NT2/D1 (cell line): ENCODE measurements around the gene WRAP73.

Source experiments
- DNase-seq: peaks from one replicate; pipeline ENCODE4 v3.0.0-alpha.2; 2011; ENCODE audit warnings: low read depth, low spot score
- H3K27me3 ChIP-seq: 2 replicates; pipeline ENCODE4 v1.6.0; 2011; ENCODE audit warnings: mild to moderate bottlenecking; ENCODE audit not compliant: insufficient read length, insufficient read depth
- H3K36me3 ChIP-seq: 2 replicates; pipeline ENCODE4 v1.6.1; 2011; ENCODE audit warnings: mild to moderate bottlenecking, low read length, mixed read lengths; ENCODE audit not compliant: insufficient read depth, insufficient read length
- H3K4me1 ChIP-seq: 2 replicates; pipeline ENCODE4 v1.5.1; 2011; ENCODE audit not compliant: insufficient read depth, insufficient read length
- H3K4me3 ChIP-seq: 2 replicates; pipeline ENCODE4 v1.5.1; 2011; ENCODE audit warnings: low read depth; ENCODE audit not compliant: insufficient read length
- H3K9ac ChIP-seq: 2 replicates; pipeline ENCODE4 v1.6.0; 2011; ENCODE audit warnings: low read depth; ENCODE audit not compliant: insufficient read length
- H3K9me3 ChIP-seq: 2 replicates; pipeline ENCODE4 v1.5.1; 2011; ENCODE audit warnings: mild to moderate bottlenecking, low read length; ENCODE audit not compliant: insufficient read depth
- SUZ12 ChIP-seq: IDR thresholded peaks from 2 replicates; pipeline ENCODE4 v1.6.1; 2011; ENCODE audit not compliant: insufficient read length, insufficient read depth; ENCODE audit errors: extremely low read depth
- YY1 ChIP-seq: IDR thresholded peaks from 2 replicates; pipeline ENCODE4 v1.6.1; 2011; ENCODE audit not compliant: insufficient read length, insufficient read depth
- ZNF274 ChIP-seq: IDR thresholded peaks from 2 replicates; pipeline ENCODE4 v1.6.1; 2011; ENCODE audit warnings: mild to moderate bottlenecking, low read depth, low read length

The WRAP73 gene

GRCh38 chr1:3631320-3632260, 18.3 kb downstream of the WRAP73 start:
- TF ChIP-seq ZNF274 (no peak), YY1 (no peak), SUZ12 (no peak)
- Histone ChIP-seq H3K36me3 (peaks cover 75% of the 10 kb centered on the region), H3K9me3 (no peaks in the 10 kb centered on the region), H3K27me3 (no peaks in the 10 kb centered on the region), H3K4me3 (peak overlapping the region; percentile 4), H3K9ac (peak overlapping the region; percentile 72), H3K4me1 (peaks cover 22% of the 10 kb centered on the region)
- DNase-seq, result peak; percentile 63

GRCh38 chr1:3630914-3631313, 19.0 kb downstream of the WRAP73 start:
- H3K9me3 ChIP-seq, result no peaks in the 10 kb centered on the region
- TF ChIP-seq SUZ12, result no peak
- TF ChIP-seq ZNF274, result no peak
- TF ChIP-seq YY1, result no peak
- no peak for DNase-seq
- no peak overlapping the region for H3K4me3 ChIP-seq
- peaks cover 71% of the 10 kb centered on the region for H3K36me3 ChIP-seq
- peaks cover 22% of the 10 kb centered on the region for H3K4me1 ChIP-seq
- H3K27me3 ChIP-seq, result no peaks in the 10 kb centered on the region
- H3K9ac ChIP-seq, result peak overlapping the region; percentile 70

GRCh38 chr1:3630161-3630611, 19.7 kb downstream of the WRAP73 start:
- H3K36me3 ChIP-seq, result peaks cover 66% of the 10 kb centered on the region
- peaks cover 22% of the 10 kb centered on the region for H3K4me1 ChIP-seq
- no peak for DNase-seq
- TF ChIP-seq SUZ12 (no peak), YY1 (no peak), ZNF274 (no peak)
- no peaks in the 10 kb centered on the region for H3K27me3 ChIP-seq
- H3K4me3 ChIP-seq, result no peak overlapping the region
- no peak overlapping the region for H3K9ac ChIP-seq
- no peaks in the 10 kb centered on the region for H3K9me3 ChIP-seq

- Histone ChIP-seq H3K36me3 (peaks cover 61% of the 10 kb centered on the region), H3K9me3 (no peaks in the 10 kb centered on the region), H3K4me1 (peaks cover 22% of the 10 kb centered on the region), H3K9ac (no peak overlapping the region), H3K4me3 (no peak overlapping the region), H3K27me3 (no peaks in the 10 kb centered on the region)
- no peak for DNase-seq
- TF ChIP-seq YY1 (no peak), ZNF274 (no peak), SUZ12 (no peak)
Observed at GRCh38 chr1:3629561-3630160, 20.2 kb downstream of the WRAP73 start.

GRCh38 chr1:3628445-3628844, 21.5 kb downstream of the WRAP73 start:
- Histone ChIP-seq H3K4me1 (peaks cover 20% of the 10 kb centered on the region), H3K36me3 (peaks cover 49% of the 10 kb centered on the region), H3K9me3 (no peaks in the 10 kb centered on the region), H3K9ac (no peak overlapping the region), H3K27me3 (peaks cover 9% of the 10 kb centered on the region), H3K4me3 (no peak overlapping the region)
- TF ChIP-seq YY1 (no peak), SUZ12 (no peak), ZNF274 (no peak)
- no peak for DNase-seq

GRCh38 chr1:3627515-3628253, 22.2 kb downstream of the WRAP73 start:
- peaks cover 16% of the 10 kb centered on the region for H3K27me3 ChIP-seq
- H3K9ac ChIP-seq, result no peak overlapping the region
- no peak overlapping the region for H3K4me3 ChIP-seq
- TF ChIP-seq YY1, result no peak
- no peak for TF ChIP-seq ZNF274
- TF ChIP-seq SUZ12, result no peak
- H3K4me1 ChIP-seq, result peaks cover 14% of the 10 kb centered on the region
- DNase-seq, result no peak
- peaks cover 45% of the 10 kb centered on the region for H3K36me3 ChIP-seq
- H3K9me3 ChIP-seq, result no peaks in the 10 kb centered on the region

GRCh38 chr1:3626025-3626424, 23.9 kb downstream of the WRAP73 start:
- Histone ChIP-seq H3K9me3 (no peaks in the 10 kb centered on the region), H3K27me3 (peaks cover 16% of the 10 kb centered on the region), H3K4me1 (peaks cover 3% of the 10 kb centered on the region), H3K9ac (no peak overlapping the region), H3K4me3 (no peak overlapping the region), H3K36me3 (peaks cover 41% of the 10 kb centered on the region)
- TF ChIP-seq YY1 (no peak), ZNF274 (no peak)
- no peak for DNase-seq
